GM23338 (cell line): ENCODE results near the gene DCDC2. TPM values are rescaled to one million over a fixed set of nuclear protein-coding genes. Genes with fewer than 3 reads are reported as not detected.

Experiments used
- ATAC-seq: fragments of 200-7000 bp; cut with Tn5 transposase; 3 replicates; pipeline ENCODE4 v1.9.1; 2020
- DNase-seq: peaks from one replicate; pipeline ENCODE4 v3.0.0-alpha.2; 2015; ENCODE audit warnings: low spot score
- H2AFZ ChIP-seq: fragments of 200-600 bp; sonication (generic); 2 replicates; pipeline ENCODE4 v1.8.0; 2016; ENCODE audit warnings: antibody characterized with exemption, mild to moderate bottlenecking, moderate library complexity
- H3F3A ChIP-seq: fragments of 200-600 bp; sonication (generic); replicated peaks from 2 replicates; pipeline ENCODE4 v1.8.0; 2017; ENCODE audit warnings: antibody characterized with exemption, mixed run types, low read depth
- H3K27ac ChIP-seq: fragments of 200-600 bp; sonication (generic); 2 replicates; pipeline ENCODE4 v1.6.1; 2016; ENCODE audit warnings: low read depth
- H3K27me3 ChIP-seq: fragments of 200-600 bp; sonication (generic); 2 replicates; pipeline ENCODE4 v1.8.0; 2016; ENCODE audit warnings: mild to moderate bottlenecking, mixed run types, moderate library complexity; ENCODE audit not compliant: insufficient read depth
- H3K36me3 ChIP-seq: fragments of 200-600 bp; sonication (generic); 2 replicates; pipeline ENCODE4 v1.8.0; 2016; ENCODE audit warnings: mild to moderate bottlenecking; ENCODE audit not compliant: insufficient read depth
- H3K4me1 ChIP-seq: fragments of 200-600 bp; sonication (generic); 2 replicates; pipeline ENCODE4 v1.8.0; 2016; ENCODE audit warnings: mild to moderate bottlenecking, moderate library complexity; ENCODE audit not compliant: insufficient read depth
- H3K4me2 ChIP-seq: fragments of 200-600 bp; sonication (generic); 2 replicates; pipeline ENCODE4 v1.7.1; 2017; ENCODE audit warnings: mixed run types
- H3K4me3 ChIP-seq: fragments of 200-600 bp; sonication (generic); 2 replicates; pipeline ENCODE4 v1.6.1; 2016; ENCODE audit warnings: mixed run types
- H3K79me2 ChIP-seq: fragments of 200-600 bp; sonication (generic); replicated peaks from 2 replicates; pipeline ENCODE4 v1.8.0; 2017; ENCODE audit warnings: mild to moderate bottlenecking; ENCODE audit not compliant: insufficient read depth
- H3K9me2 ChIP-seq: fragments of 200-600 bp; sonication (generic); 2 replicates; pipeline ENCODE4 v1.8.0; 2017; ENCODE audit not compliant: insufficient read depth
- H4K20me1 ChIP-seq: fragments of 200-600 bp; sonication (generic); replicated peaks from 2 replicates; pipeline ENCODE4 v1.8.0; 2017; ENCODE audit warnings: mild to moderate bottlenecking; ENCODE audit not compliant: insufficient read depth
- H3K27ac Mint-ChIP-seq: 2 replicates; pipeline ENCODE4 v1.8.0; 2020; ENCODE audit warnings: inconsistent platforms, mild to moderate bottlenecking, moderate library complexity, mixed read lengths
- H3K27me3 Mint-ChIP-seq: 3 replicates; pipeline ENCODE4 v1.8.0; 2022; ENCODE audit warnings: low read depth, mild to moderate bottlenecking, moderate library complexity, mixed read lengths, inconsistent platforms; ENCODE audit not compliant: insufficient read depth, poor library complexity
- H3K36me3 Mint-ChIP-seq: 3 replicates; pipeline ENCODE4 v1.8.0; 2021; ENCODE audit warnings: low read depth, mild to moderate bottlenecking, inconsistent platforms, moderate library complexity, mixed read lengths
- H3K4me1 Mint-ChIP-seq: 3 replicates; pipeline ENCODE4 v1.8.0; 2020; ENCODE audit warnings: mild to moderate bottlenecking, inconsistent platforms, mixed read lengths
- H3K4me3 Mint-ChIP-seq: 3 replicates; pipeline ENCODE4 v1.8.0; 2021; ENCODE audit warnings: moderate library complexity, mild to moderate bottlenecking, inconsistent platforms, mixed read lengths
- H3K9me3 Mint-ChIP-seq: 3 replicates; pipeline ENCODE4 v1.8.0; 2020; ENCODE audit warnings: moderate library complexity, mild to moderate bottlenecking, inconsistent platforms, mixed read lengths
- CREB1 ChIP-seq: fragments of 250-450 bp; sonication (Bioruptor Pico); IDR thresholded peaks from 2 replicates; pipeline ENCODE4 v1.5.0; 2020; ENCODE audit warnings: low read depth, mild to moderate bottlenecking, moderate library complexity
- CTCF ChIP-seq, 2 experiments: fragments of 200-600 bp in 1 of 2; sonication (generic) in 1 of 2; conservative IDR thresholded peaks; 2 replicates each; pipeline versions ENCODE4 v1.5.1 to v1.6.1; 2016 to 2017; ENCODE audit warnings: antibody characterized with exemption in 2 of 2, low read depth in 2 of 2, mild to moderate bottlenecking in 2 of 2, moderate library complexity in 1 of 2
- ETS1 ChIP-seq: IDR thresholded peaks from 2 replicates; pipeline ENCODE4 v1.6.1; 2016; ENCODE audit warnings: antibody characterized with exemption
- EZH2 ChIP-seq: fragments of 200-600 bp; sonication (generic); IDR thresholded peaks from one replicate; pipeline ENCODE4 v1.8.0; 2017; ENCODE audit warnings: antibody characterized with exemption, mild to moderate bottlenecking, low read depth; ENCODE audit not compliant: unreplicated experiment
- EZH2phosphoT487 ChIP-seq: fragments of 200-600 bp; sonication (generic); IDR thresholded peaks from one replicate; pipeline ENCODE4 v1.8.1; 2018; ENCODE audit warnings: antibody characterized with exemption; ENCODE audit not compliant: unreplicated experiment
- JUNB ChIP-seq: IDR thresholded peaks from one replicate; pipeline ENCODE4 v1.6.1; 2016; ENCODE audit warnings: antibody characterized with exemption; ENCODE audit not compliant: unreplicated experiment
- NANOG ChIP-seq: IDR thresholded peaks from 2 replicates; pipeline ENCODE4 v1.6.1; 2016; ENCODE audit warnings: antibody characterized with exemption, borderline replicate concordance
- POLR2AphosphoS5 ChIP-seq: IDR thresholded peaks from 2 replicates; pipeline ENCODE4 v1.6.1; 2016; ENCODE audit warnings: antibody characterized with exemption, low read depth
- REST ChIP-seq: IDR thresholded peaks from one replicate; pipeline ENCODE4 v1.6.1; 2018; ENCODE audit warnings: antibody characterized with exemption; ENCODE audit not compliant: unreplicated experiment
- ZNF114 ChIP-seq: fragments of 250-450 bp; sonication (Bioruptor Pico); IDR thresholded peaks from 2 replicates; pipeline ENCODE4 v1.5.0; 2020; ENCODE audit warnings: mild to moderate bottlenecking, moderate library complexity
- ZNF331 ChIP-seq: fragments of 250-450 bp; sonication (Bioruptor Pico); IDR thresholded peaks from 2 replicates; pipeline ENCODE4 v1.5.0; 2020; ENCODE audit warnings: low read depth, mild to moderate bottlenecking, moderate library complexity
- ZNF462 ChIP-seq: fragments of 250-450 bp; sonication (Bioruptor Pico); IDR thresholded peaks from 2 replicates; pipeline ENCODE4 v1.5.0; 2020; ENCODE audit warnings: mild to moderate bottlenecking, moderate library complexity
- polyA plus RNA-seq: library from polyadenylated mRNA; unstranded; fragments of >200 nt; fragmentation: Nextera tagmentation; extraction: Ambion mirVana; gene quantifications from 2 replicates; pipeline ENCODE4 v1.2.1, GENCODE V29; 2016
- total RNA-seq: library from RNA; depleted of rRNA; stranded (reverse); fragments of >200 nt; shearing (Covaris generic); gene quantifications from 2 replicates; pipeline ENCODE4 v1.2.3, GENCODE V29; 2014

Gene DCDC2
- total and polyA plus RNA-seq, 2 experiments from 2014 or later: 0.59 to 0.79 TPM

GRCh38 chr6:24356310-24356973 is 1.4 kb downstream of the DCDC2 start:
- ATAC-seq: no peak
- Mint-ChIP-seq H3K9me3 (no peaks in the 10 kb centered on the region; the same call in 2 of the 3 replicates), H3K4me1 (peaks cover 15% of the 10 kb centered on the region), H3K36me3 (no peaks in the 10 kb centered on the region), H3K27me3 (peaks cover 19% of the 10 kb centered on the region), H3K27ac (no peak overlapping the region), H3K4me3 (no peak overlapping the region)
- H3K4me3 ChIP-seq: no peak overlapping the region
- H3K9me2 ChIP-seq: no peaks in the 10 kb centered on the region
- no peak overlapping the region for H3K27ac ChIP-seq
- H3K79me2 ChIP-seq: no peaks in the 10 kb centered on the region
- H3K4me2 ChIP-seq: no peak overlapping the region
- peaks cover 33% of the 10 kb centered on the region for H3K27me3 ChIP-seq
- H3K36me3 ChIP-seq: no peaks in the 10 kb centered on the region
- no peak overlapping the region for H2AFZ ChIP-seq
- no peak for TF ChIP-seq ETS1
- no peak for TF ChIP-seq ZNF462 (CRISPR knock-in tag)
- TF ChIP-seq POLR2AphosphoS5: no peak
- no peak for TF ChIP-seq CREB1 (CRISPR knock-in tag)
- no peak for TF ChIP-seq NANOG
- no peak for TF ChIP-seq EZH2phosphoT487
- TF ChIP-seq REST: no peak
- TF ChIP-seq EZH2: no peak
- TF ChIP-seq JUNB: no peak
- no peak for TF ChIP-seq CTCF (conservative IDR thresholded peaks at IDR 0.05; ENCODE audit: low read depth in 2 of 2)
- TF ChIP-seq ZNF331 (CRISPR knock-in tag): no peak
- TF ChIP-seq ZNF114 (CRISPR knock-in tag): no peak
- peaks cover 6% of the 10 kb centered on the region; the same call in 1 of the 2 replicates for H3K4me1 ChIP-seq
- no peaks in the 10 kb centered on the region for H3F3A ChIP-seq
- H4K20me1 ChIP-seq: no peaks in the 10 kb centered on the region
- no peak for DNase-seq
